CD4-positive, alpha-beta T cell treated with Interleukin-4 for 4 hours (primary cell): ENCODE results near the gene IFIT1.
"Not testable (repeated sequence)": the region's sequence is repeated elsewhere in the genome, so short reads cannot be mapped to it uniquely, and the experiment has no call there.

Experiments used
- DNase-seq: peaks from one replicate; pipeline ENCODE4 v3.0.0-alpha.2; 2020

IFIT1 gene

DNA sequence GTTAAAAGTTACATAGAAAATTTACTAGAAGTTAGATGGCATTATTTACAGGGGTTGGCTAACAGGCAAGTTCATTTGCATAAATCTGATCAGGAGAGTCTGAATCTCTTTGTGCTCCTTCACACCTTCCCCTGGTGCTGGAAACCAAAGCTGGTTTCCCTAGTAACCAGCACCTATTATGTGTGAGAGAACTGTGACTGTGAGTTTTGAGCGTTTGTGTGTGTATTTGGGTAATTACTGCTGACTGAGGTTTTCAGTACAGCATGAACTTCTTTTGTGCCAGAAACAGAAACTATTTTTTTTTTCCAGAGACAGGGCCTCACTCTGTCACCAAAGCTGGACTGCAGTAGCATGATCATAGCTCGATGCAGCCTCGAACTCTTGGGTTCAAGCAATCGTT is 24.9 kb upstream of the IFIT1 start:
- DNase-seq: peak; percentile 70

DNA sequence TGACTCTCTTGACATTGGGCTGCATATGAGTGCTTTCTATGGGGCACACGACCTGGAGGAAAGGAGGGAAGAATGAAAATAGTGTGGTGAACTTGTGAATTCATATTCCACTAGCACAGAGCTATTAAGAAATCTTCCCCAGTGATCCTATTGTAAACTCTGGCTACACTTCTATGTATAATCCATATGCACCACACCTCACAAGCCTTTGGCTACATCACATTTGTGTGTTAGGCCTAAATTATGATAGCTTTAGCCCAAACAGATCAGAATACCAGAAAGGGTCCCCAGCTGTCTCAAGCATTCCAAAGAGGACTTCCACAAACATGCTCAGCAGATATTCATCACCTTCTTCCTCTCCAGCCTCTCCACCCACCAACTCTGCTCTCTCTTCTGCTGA is 24.3 kb upstream of the IFIT1 start:
- DNase-seq: no peak

DNA sequence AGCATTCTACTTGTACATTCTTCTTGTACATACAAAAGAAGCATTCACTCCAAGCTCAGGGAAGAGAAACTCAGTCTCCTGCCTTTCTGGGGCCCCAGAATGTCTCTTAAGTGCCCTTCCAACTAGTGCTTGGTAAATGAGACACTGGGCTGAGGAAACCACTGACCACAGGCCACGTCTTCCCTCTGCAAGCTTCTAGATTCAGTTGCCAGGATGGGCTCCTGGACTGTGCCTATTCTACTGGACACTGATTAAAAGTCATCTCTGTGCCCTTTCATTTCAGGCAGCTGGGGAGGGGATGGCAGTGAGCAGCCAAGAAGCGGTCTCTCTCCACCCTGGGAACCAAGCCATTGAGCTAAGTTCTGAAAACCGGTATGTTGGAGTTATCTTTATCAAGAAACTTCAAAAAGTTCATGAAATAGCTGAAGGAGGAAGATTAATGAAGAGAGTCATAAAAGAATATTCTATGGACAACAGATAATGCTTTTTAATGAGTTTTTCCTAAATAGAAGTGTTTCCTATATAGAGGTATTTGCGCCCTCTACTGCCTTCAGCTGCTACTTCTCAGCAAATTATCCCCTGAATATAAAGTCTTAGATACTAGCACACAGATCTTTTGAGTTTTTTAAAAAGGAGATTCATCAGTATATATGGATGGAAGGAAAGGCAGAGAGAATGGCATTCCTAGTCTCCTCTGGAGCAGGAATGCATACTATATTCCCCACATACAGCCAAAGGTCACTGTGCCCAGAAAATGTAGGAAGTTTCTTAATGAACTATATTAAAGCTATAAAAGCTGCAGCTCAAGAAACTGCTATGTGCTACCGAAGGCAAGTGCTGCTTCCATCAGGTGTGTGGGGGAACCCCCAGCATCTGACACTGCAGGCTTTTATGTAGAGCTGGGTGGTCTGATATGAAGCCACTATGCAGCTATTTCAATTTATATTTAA is 23.0 kb upstream of the IFIT1 start:
- DNase-seq: peak; percentile 22

DNA sequence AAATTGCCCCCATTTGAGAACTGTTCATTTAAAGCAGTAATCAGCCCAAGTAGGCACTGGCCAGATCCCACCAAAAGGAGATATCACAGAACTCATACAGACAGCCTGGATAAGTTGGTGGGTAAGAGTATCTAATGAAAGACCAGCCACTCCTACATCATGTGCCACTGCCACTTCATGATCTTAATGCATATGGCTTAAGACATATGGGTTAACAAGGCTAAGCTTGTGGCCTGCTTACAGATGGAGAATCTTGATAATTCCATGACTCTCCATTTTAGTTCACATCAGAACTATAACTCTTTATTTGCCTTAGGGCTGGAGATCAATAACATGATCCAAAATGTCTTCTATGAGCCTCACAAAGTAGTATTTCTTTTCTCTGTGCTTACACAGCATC is 21.3 kb upstream of the IFIT1 start:
- no peak for DNase-seq

DNA sequence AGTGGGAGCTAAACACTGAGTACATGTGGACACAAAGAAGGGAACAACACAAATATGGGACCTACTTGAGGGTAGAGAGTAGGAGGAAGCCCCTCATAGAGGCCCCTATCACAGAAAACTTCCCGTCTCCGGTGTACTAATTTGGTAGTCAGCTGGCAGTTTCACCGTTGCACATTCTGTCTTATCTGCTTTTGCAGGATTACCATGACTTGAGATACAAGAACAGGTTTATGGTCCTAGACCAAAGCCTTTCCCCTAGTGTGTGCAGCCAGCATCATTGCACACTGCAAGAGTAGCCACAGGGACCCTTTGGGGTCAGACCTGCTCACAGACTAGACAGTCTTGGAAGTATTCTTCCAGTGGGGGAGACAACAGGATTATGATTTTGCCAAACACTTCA is 20.4 kb upstream of the IFIT1 start:
- no peak for DNase-seq

DNA sequence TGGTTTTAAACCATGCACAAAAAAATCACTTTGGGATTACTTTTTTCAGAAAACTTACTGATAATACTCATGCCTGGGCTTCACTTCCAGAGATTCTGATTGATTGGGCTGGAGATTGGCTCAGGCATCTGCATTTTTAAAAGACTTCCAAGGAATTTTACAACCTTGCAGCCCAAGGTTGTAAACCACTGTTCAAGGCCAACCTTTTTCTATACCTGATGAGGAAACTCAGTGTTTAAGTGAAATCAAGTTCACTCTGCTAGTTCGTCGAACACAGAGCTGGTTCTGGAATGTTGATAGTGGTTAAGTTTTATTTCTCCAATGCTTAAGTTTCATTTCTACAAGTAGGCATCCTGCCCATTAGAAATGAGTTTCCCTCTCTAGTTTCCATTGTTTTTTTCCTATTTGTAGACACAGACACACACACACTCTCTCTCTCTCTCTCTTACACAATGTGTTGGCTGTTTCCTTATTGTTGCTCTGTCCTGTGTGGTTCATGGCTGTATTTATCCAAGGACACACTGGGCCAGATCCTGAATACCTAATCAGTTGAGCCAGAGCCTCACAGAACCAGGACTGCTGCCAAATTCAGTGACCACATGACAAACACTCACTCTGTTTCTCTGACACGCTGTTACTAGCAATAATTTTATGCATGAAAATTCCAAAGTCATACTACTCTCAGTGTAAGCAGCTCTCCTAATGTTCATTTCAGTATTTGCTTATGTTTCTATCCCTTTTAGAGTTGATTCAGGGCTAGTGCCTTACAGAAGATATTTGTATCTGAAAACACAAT is 18.3 kb upstream of the IFIT1 start:
- no peak for DNase-seq

DNA sequence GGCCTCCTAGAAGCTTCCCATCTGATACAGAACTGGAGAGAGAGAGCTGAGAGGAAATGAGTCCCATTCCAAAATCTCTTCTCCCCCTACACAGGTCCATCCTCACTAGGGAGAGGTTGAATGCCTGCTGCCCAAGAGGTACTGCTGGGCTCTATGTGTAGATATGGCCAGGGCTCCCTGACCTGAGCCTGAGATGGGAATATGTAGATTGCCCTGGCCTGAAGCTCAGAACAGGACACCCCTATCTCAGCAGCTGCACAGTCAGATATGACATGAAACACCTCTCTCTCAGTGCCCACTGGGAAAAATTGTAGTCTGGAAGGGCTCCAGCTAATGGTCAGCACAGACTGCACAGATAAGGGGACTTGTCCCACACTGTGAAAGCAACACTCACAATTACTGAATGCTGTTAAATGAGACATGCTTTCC is 17.7 kb upstream of the IFIT1 start:
- no peak for DNase-seq

DNA sequence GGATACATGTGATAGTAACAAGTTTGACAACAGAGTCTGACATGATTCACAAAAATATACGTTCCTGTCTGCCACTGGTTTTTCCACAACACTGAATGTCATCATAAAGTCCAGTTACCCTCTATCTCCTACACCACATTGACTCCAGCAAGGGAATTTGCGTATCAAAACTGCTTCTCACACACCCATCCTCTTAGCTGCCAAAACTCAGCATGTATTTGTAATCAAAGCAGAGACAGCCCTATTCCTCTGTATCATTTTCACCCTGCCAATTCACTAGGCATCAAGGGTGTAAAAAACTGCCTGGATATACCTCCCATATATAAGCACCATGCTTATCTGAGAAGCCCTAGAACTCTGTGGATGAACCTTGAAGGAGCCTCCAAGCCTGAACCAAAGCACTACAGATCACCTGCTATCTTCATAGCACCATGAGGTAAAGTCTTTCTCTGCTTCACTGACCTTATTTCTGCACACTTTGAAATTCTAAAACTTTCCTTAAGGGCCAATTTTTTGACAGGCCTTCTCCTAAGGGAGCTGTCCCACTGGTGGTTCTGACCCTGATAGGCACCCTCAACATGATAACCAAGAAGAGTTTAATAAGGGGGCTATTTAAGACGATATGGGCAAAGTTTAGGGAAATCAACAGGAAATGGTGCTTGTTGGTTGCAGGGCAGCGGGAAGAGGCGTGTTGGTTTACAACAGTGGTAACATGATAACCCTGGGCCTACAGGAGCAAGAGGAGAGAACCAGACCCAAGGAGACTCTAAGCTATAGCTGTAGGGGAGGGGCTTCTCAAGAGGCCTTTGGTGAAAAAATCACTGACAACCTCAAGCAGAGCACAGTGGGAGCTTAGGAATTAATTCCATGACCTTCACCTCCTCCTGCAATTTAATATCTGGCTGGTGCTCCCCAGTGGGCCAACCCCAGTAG is 14.5 kb upstream of the IFIT1 start, which contains the start of gene IFIT1B:
Gene IFIT1B (plus strand): TSS at position 352 of the 933 bp plus-strand sequence. CDS start 80 bp downstream, at position 432.
- no peak for DNase-seq

DNA sequence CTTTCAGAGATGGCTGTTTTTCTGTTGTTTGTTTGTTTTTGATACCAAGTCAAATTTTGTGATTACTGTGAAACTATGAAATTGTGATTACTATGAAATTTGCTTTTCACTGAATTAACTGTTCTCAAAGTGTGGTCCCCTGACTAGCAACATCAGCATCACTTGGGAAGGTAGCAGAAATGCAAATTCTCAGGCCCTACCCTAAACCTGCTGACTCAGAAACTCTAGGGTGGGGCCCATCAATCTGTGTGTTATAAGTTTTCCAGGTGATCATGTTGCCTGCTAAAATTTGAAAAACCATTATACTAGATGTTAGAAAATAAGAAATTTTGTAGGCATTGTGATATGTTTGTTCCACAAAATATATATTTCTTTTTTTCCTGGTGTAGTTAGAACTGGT is 13.3 kb upstream of the IFIT1 start:
- DNase-seq: no peak

DNA sequence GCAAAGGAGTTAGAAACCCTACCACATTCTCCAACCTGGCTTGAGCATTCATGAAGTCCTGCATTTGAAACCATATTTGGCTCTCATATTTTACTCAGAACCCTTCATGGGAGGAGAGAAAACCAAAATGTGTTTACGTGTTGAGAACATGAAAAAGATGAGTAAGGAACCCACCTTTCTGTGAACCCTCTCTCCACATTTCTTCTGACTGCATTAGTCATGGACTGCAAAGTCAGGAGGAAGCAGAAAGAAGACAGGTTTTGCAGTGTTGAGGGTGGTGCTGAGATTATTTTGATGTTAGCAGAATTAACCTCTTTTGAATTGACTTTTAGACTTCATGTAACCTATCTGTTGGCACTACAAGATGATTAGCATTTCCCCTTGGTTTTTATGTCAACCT is 9.7 kb upstream of the IFIT1 start:
- DNase-seq: no peak

DNA sequence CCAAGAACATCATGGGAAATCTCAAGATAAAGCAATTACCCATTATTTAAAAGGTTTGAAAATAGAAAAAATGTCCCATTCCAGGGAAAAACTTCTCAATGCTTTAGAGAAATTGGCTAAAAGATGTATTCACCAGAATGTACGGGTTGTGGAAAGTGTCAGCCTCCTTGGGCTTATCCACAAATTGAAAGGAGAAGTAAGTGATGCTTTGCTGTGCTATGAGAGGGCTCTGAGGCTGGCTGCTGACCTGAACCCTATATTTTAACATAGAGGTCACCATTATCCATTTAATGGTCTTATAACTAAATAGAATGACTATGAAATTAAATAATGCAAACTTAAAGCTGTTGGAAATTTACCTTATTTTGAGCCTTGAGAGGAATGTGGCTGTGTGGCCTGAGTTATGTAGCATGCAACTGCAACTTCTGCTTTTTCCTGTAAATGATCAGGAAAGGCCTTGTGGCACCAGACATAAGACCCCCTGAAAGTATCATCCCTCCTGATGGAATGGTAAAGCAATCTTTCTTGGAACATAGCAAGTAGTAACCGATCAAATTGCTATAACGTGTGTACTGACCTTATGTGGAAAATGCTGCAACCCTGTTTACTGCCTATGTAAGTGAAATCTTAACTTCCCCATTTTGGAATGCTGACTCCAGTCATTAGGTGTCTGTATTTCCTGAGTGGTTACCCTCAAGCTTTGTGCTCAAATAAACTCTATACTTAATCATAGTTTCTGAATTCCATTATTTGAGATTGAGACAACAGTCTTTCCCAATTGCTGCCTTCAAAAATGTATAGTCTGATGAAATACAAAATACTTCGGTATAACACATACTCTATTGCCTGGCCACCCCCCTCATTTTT is 7.7 kb upstream of the IFIT1 start:
- DNase-seq: no peak

DNA sequence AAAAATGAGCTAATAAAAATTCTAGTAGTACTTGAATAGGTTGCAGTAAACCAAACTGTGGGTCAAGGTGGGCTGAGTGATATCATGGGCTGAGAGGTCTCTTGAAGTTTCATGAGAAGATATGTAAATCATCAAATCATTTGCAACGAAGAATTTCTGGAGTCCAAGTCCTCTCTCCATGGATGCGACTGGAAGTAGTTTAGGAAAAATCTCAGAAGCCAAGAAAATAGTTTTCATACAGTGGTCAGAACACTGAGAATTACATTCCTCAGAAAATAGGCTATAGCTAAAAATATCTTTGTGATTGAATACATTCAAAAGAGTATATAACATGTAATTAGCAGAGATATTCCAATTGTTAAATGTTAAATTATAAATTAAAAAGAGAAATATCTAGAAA is 3.6 kb upstream of the IFIT1 start:
- no peak for DNase-seq

DNA sequence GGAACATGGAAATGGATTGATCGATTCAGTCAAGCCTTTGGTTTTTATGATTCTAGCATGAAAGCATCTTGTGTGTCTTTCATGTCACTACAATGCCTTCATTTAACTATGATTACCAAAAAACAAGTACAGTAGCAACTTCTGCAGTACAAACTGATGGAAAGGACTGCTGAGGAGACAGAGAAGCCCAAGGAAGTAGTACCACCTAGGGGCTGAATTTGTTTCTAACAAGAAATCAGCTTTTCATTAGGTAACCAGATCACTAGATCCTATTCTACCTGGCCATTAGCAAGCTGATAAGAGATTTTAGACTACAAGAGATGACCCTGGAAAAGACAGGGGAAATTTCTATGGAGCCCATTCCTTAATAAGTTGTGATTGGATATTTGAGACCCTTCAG is 3.2 kb upstream of the IFIT1 start:
- peak; percentile 35 for DNase-seq

DNA sequence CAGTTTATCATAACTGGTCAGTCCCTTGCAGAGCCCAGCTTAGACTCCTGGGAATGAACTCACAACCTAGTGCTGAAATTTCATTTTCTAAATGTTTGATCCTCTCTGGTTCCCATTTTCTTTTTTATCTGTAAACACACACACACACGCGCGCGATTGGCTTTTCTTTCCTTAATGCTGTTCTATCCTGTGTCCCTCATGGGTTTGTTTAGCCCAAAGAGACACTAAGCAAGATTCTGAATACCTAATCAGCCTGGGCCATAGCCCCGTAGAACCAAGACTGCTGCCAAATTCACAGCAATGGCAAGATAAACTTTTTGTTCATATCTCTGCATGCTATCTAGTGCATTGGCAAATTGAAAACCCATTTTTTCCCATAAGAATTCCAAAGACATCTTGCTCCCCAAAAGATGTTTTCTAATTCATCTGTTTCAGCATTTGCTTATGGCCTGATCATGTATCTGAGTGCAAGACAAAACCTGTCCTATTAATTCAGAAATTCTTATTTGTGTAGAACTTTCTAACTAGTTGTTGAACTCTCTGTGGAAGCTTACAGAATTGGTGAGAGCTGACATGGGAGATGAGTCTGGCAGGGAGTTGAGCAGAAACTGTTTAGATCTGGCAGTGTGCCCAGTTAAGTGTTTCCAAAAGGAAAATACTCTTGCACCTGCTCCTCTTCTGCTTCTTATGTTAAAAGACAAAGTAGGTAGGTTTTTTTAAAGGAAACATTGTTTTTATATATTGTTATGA is 1.8 kb upstream of the IFIT1 start:
- no peak for DNase-seq

DNA sequence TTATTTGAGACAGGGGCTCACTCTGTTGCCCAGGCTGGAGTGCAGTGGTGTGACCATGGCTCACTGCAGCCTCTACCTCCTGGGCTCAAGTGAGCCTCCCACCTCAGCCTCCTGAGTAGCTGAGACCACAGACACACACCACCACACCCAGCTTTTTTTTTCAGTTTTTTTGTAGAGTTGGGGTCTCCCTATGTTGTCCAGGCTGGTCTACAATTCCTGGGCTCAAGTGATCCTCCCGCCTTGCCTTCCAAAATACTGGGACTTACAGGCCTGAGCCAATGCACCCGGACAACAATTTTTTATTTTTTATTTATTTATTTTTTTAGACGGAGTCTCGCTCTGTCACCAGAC is 1.2 kb upstream of the IFIT1 start:
- not testable (repeated sequence) for DNase-seq

DNA sequence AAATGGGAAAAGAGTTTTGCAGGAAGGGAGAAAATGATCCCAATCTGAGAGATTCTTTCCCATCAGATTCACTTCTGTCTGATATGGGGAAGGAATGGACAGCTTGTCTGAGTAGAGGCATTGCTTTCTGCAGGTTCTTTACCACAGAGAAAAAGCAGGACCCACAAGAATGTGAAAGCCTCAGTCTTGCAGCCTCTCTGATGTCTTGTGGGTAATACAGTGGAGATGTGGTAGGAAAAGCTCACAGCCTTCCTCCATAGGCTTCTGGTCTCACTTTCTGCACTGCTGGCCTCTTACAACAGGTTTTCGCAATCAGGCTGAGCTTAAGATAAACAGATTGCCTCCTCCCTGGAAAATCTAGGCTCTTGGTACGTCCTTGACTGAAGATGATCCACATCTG is 551 bp downstream of the IFIT1 start:
- DNase-seq: no peak

DNA sequence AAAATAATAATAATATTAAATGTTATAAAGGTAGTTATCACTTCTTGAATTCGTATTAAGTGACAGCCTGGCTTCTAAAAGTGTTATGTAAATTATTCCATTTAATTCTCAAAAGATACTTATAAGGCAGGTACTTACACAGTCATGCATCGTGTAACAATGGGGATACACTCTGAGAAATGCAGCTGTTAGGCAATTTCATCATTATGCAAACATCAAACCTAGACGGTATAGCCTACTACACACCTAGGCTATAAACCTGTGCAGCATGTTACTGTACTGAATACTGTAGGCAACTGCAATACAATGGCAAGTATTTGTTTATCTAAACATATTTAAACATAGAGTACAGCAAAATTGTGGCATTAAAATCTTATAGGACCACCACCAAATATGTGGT is 1.5 kb downstream of the IFIT1 start:
- no peak for DNase-seq

DNA sequence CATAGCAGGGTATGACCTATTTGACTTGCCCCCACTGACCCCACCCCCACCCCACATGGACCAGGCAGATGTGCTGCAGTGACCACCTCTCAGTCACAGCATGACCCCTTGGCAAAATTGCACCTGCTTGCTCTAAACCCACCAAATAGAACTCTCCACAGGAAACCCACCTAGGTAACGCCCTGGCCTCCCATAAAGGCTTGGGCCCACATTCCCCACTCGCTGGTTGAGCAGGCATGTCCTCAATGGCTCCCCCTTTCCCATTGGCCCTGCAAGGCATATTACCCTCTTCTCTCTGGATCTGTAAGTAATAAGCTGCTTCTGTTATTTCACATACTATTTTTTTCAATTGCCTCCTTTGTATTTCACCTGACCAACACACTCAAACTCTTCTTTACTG is 2.7 kb downstream of the IFIT1 start:
- no peak for DNase-seq

DNA sequence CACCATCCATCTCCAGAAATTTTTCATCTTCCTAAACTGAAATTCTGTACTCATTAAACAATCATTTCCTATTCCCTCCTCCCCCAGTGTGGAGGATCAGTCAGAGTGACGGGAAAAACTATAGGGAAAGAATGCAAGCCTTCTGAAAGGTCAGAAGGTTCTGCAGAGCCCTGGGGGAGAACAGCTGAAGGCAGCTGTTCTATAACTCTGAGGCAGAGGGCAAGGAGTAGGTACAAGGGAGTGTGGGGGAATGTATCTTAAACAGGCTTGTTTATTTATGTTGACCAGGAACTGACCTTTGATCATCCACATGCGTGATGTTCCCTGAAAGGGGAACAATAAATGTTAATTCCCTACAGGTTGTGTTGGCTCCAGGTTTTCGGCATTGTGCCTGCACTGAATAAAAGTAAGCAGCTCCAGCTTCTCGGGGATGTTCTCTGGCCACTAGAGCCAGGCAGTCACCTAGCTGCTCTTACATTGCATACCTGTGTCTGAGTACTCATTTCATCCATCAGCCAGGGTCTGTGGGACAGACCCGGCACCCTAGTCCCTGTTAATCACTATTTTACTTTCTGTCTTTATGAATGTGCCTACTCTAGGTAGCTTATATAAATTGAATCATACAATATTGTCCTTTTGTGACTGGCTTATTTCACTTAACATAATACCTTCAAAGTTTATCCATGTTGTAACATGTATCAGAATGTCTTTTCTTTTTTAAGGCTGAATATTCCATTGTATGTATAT is 5.8 kb downstream of the IFIT1 start:
- DNase-seq: no peak

DNA sequence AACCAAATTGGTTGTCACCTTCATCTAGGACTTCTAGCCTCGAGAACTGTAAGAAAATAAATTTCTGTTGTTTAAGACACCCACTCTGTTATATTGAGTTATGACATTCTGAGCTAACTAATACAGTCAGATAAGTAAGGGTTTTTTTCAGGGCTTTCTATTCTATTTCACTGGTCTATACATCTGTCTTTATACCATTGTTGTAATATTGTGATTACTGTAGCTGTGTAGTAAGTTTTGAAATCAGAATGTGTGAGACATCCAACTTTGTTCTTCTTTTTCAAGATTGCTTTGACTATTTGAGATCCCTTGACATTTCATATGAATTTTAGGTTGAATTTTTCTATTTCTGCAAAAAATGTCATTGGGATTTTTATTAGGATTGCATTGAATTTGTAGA is 7.5 kb downstream of the IFIT1 start:
- no peak for DNase-seq
